ENCODE measurements around the gene RNF32.

- TF ChIP-seq POLR2A (IDR thresholded peaks at IDR 0.05) (no peak), CTCF (IDR thresholded peaks at IDR 0.05) (no peak), POLR2AphosphoS5 (IDR thresholded peaks at IDR 0.05) (no peak)
These were observed 28.7 kb downstream of the RNF32 start for GRCh38 chr7:156669035-156669828.

Measured in upper lobe of left lung (tissue), 4 donors.